Fibroblast of skin of right biceps (primary cell): ENCODE measurements around the gene TNXB.
"Not testable (repeated sequence)": the region's sequence is repeated elsewhere in the genome, so short reads cannot be mapped to it uniquely, and the experiment has no call there.

ENCODE experiments used
- DNase-seq: peaks from one replicate; pipeline ENCODE4 v3.0.0-alpha.2; 2013

Gene TNXB

GRCh38 chr6:31994421-31994820 is 114.7 kb downstream of the TNXB start:
- DNase-seq = not testable (repeated sequence)
